Heart left ventricle (tissue), 16 donors: ENCODE measurements around the gene STRN3. TPM values are rescaled to one million over a fixed set of nuclear protein-coding genes. Genes with fewer than 3 reads are reported as not detected.
"Not testable (repeated sequence)": the region's sequence is repeated elsewhere in the genome, so short reads cannot be mapped to it uniquely, and the experiment has no call there.

Experiments used
- ATAC-seq, 4 donors: fragments of 200-7000 bp; cut with Tn5 transposase; one replicate each; pipeline ENCODE4 v1.9.1; 2020 to 2022; ENCODE audit warnings: moderate library complexity in 4 of 4, mild to moderate bottlenecking in 3 of 4, moderate number of reproducible peaks in 1 of 4
- DNase-seq, 5 donors: peaks; one replicate each; pipeline ENCODE4 v3.0.0-alpha.2; 2020
- H3K27ac ChIP-seq, 12 donors: fragments of 200-600 bp; sonication (generic) in 4 of 12; one replicate each; pipeline versions ENCODE4 v1.5.0 to v1.8.0; 2016 to 2022; ENCODE audit warnings: mild to moderate bottlenecking in 2 of 12
- H3K27me3 ChIP-seq, 9 donors: fragments of 200-600 bp; sonication (generic) in 2 of 9; one replicate each; pipeline versions ENCODE4 v1.5.1 to v1.8.0; 2016 to 2022; ENCODE audit warnings: mild to moderate bottlenecking in 3 of 9
- H3K36me3 ChIP-seq, 9 donors: fragments of 200-600 bp; sonication (generic) in 2 of 9; one replicate each; pipeline versions ENCODE4 v1.5.0 to v1.8.0; 2018 to 2022; ENCODE audit warnings: mild to moderate bottlenecking in 2 of 9
- H3K4me1 ChIP-seq, 12 donors: fragments of 200-600 bp; sonication (generic) in 4 of 12; one replicate each; pipeline versions ENCODE4 v1.5.0 to v1.8.0; 2016 to 2022; ENCODE audit warnings: mild to moderate bottlenecking in 3 of 12
- H3K4me3 ChIP-seq, 12 donors: fragments of 200-600 bp; sonication (generic) in 4 of 12; one replicate each; pipeline versions ENCODE4 v1.5.0 to v1.8.0; 2017 to 2022; ENCODE audit warnings: mild to moderate bottlenecking in 9 of 12, moderate library complexity in 4 of 12
- H3K9me3 ChIP-seq, 12 donors: fragments of 200-600 bp; sonication (generic) in 4 of 12; one replicate each; pipeline versions ENCODE4 v1.5.0 to v1.8.0; 2016 to 2022; ENCODE audit warnings: mild to moderate bottlenecking in 1 of 12
- POLR2A ChIP-seq, 2 donors: fragments of 450-650 bp; IDR thresholded peaks; one replicate each; pipeline ENCODE4 v1.6.1; 2017; ENCODE audit warnings: antibody characterized with exemption in 2 of 2, mild to moderate bottlenecking in 2 of 2, moderate library complexity in 2 of 2
- WGBS, 4 donors: extraction: QIAGEN DNeasy Blood & Tissue Kit in 2 of 4; methylation state at CpG; one replicate each; pipeline versions ENCODE4 v1.1.5 to v1.1.7; 2013 to 2018; 5-methylcytosine and 5-hydroxymethylcytosine counted together
- intact Hi-C, 10 donors: fragments of 100-400 bp; cut with DNase I; formaldehyde crosslinking; loops; one replicate each; pipeline versions ENCODE4 v1.11.1 to v1.14.2; 2022
- polyA plus RNA-seq, 2 donors: library from polyadenylated mRNA; stranded (reverse); fragments of 200-250 nt; gene quantifications; one replicate each; pipeline ENCODE4 v1.2.3, GENCODE V29; 2013
- total RNA-seq, 9 donors: library from RNA; depleted of rRNA in 2 of 9; stranded (reverse); fragments of >200 nt in 2 of 9; fragmentation: NEBNext Ultra II Directional in 3 of 9; extraction: Animal tissue kit (Norgen Biotek cat#: 25700) in 3 of 9; gene quantifications; one replicate each; pipeline versions ENCODE4 v1.1.0 to v1.2.4, GENCODE V29; 2016 to 2023
- TF ChIP-seq, protein P1 (sequence below), 12 donors: fragments of 200-600 bp; sonication (generic) in 4 of 12; IDR thresholded peaks; one replicate each; pipeline versions ENCODE4 v1.5.0 to v1.8.0; 2018 to 2022; ENCODE audit warnings: antibody characterized with exemption in 12 of 12, mild to moderate bottlenecking in 5 of 12
- donor health status: ischemic (EF 13 %, LVEDD 7.1; RV severe dilation, severe dysfunction).
- donor health status: healthy with polysubstance abuse.
- donor health status: DM: no; HTN: yes; CAD: no.
- donor health status: DM: no; HTN: no; CAD: no.
- donor health status: ischemic (EF 25% LVEDD 6.9; RV normal size, moderate dysfunction).
- donor health status: ischemic (EF 25% LVEDD 5.7; RV mildly dilated, moderate dysfunction).
- donor health status: healthy.
- donor health status: DM: yes; HTN: yes; CAD: no.
- donor health status: ischemic (EF 35%, LVEDD 5.7; RV mildly dilated, moderate dysfunction).
- donor health status: nonischemic (EF 11% LVEDD 7.7; RV severe dilation, severe dysfunction).
- donor health status: DM: yes; HTN: yes; CAD: no.
- donor health status: PGD.
- donor health status: ischemic (EF 29% LVEDD 5.4; RV normal size, mild dysfunction).
- donor health status: nonischemic (EF 23%, LVEDD 6.1; RV moderate dilation, normal function).

The STRN3 gene
- total and polyA plus RNA-seq, 11 donors: 11.0 to 60.3 (median 44.4) TPM

DNA sequence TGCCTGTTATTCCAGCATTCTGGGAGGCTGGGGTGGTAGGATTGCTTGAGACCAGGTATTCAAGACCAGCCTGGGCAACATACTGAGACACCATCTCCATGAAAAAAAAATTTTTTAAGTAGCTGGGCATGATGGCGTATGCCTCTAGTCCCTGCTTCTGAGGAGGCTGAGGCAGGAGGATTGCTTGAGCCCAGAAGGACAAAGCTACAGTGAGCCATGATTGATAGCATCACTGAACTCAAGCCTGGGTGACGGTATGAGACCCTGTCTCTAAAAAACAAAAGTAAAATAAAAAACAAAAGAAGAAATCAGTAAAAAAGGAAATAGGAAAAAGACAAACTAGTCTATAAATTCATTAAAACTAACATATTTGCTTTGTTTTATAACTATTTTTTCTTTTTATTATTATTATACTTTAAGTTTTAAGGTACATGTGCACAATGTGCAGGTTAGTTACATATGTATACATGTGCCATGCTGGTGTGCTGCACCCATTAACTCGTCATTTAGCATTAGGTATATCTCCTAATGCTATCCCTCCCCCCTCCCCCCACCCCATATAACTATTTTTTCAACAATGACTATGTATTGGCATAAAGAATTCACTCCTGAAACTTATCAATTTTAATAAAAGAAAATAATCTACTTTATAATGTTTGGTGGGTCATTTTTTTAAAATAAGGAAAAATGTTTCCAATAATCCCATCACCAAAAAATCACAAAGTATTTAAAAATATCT lies 16.2 kb downstream of the STRN3 start:
- H3K36me3 ChIP-seq: peaks cover 0 to 32% (median 19%) of the 10 kb centered on the region in 9 donors
- intact Hi-C loops: no loop called here
- DNase-seq (no peak), ATAC-seq (no peak)
- H3K4me1 ChIP-seq: peaks cover 0 to 6% (median 0%) of the 10 kb centered on the region in 12 donors
- TF ChIP-seq POLR2A (IDR thresholded peaks at IDR 0.05): no peak
- TF ChIP-seq, protein P1, sequence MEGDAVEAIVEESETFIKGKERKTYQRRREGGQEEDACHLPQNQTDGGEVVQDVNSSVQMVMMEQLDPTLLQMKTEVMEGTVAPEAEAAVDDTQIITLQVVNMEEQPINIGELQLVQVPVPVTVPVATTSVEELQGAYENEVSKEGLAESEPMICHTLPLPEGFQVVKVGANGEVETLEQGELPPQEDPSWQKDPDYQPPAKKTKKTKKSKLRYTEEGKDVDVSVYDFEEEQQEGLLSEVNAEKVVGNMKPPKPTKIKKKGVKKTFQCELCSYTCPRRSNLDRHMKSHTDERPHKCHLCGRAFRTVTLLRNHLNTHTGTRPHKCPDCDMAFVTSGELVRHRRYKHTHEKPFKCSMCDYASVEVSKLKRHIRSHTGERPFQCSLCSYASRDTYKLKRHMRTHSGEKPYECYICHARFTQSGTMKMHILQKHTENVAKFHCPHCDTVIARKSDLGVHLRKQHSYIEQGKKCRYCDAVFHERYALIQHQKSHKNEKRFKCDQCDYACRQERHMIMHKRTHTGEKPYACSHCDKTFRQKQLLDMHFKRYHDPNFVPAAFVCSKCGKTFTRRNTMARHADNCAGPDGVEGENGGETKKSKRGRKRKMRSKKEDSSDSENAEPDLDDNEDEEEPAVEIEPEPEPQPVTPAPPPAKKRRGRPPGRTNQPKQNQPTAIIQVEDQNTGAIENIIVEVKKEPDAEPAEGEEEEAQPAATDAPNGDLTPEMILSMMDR (IDR thresholded peaks at IDR 0.05): no peak
- H3K27me3 ChIP-seq: no peaks in the 10 kb centered on the region
- 88 to 98% (median 94%) methylated on average over 3 of the region's 3 CpGs for WGBS, 4 donors
- no peaks in the 10 kb centered on the region for H3K9me3 ChIP-seq
- no peak overlapping the region for H3K27ac ChIP-seq
- no peak overlapping the region for H3K4me3 ChIP-seq

DNA sequence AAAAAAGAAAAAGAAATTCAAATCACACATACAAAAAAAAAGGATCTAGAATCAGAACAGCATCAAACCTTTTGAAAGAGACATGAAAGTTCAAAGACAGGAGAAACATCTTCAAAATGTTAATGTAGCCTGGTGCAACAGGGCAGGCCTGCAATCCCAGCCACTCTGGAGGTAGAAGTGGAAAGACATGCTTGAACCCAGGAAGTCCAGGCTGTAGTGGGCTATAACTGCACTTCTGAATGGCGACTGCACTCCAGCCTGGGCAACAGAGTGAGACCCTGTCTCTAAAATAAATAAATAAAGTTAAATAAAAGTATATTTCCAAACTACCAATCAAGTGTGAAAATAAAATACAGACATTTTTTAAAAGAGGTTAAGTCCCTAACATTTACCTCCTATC lies 19.5 kb downstream of the STRN3 start:
- Histone ChIP-seq H3K4me1 (peaks cover 0 to 6% (median 0%) of the 10 kb centered on the region in 12 donors), H3K27ac (no peak overlapping the region), H3K27me3 (no peaks in the 10 kb centered on the region), H3K4me3 (no peak overlapping the region), H3K9me3 (no peaks in the 10 kb centered on the region), H3K36me3 (peaks cover 0 to 43% (median 22%) of the 10 kb centered on the region in 9 donors)
- WGBS, 4 donors: 94 to 100% (median 97%) methylated on average over 1 of the region's 1 CpG
- intact Hi-C loops: no loop called here
- TF ChIP-seq POLR2A (IDR thresholded peaks at IDR 0.05): no peak
- TF ChIP-seq, protein P1 (IDR thresholded peaks at IDR 0.05): no peak
- no peak for ATAC-seq
- DNase-seq: no peak

DNA sequence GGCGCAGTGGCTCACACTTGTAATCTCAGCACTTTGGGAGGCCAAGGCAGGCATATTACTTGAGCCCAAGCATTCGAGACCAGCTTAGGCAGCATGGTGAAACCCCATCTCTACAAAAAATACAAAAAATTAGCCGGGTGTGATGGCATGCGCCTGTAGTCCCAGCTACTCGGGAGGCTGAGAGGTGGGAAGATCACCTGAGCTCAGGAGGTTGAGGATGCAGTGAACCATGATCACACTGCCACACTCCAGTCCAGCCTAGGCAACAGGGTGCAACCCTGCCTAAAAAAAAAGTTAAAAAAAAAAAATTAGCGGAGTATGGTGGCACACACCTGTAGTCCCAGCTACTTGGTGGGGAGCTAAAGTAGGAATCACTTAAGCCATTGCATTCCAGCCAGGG lies 22.2 kb downstream of the STRN3 start:
- peaks cover 0 to 16% (median 2%) of the 10 kb centered on the region in 12 donors for H3K4me1 ChIP-seq
- intact Hi-C loops, DNase-seq, H3K27me3 ChIP-seq, H3K9me3 ChIP-seq, H3K4me3 ChIP-seq, H3K27ac ChIP-seq, ATAC-seq: not testable (repeated sequence)
- 96 to 97% (median 96%) methylated on average over 6 of the region's 6 CpGs for WGBS, 4 donors
- H3K36me3 ChIP-seq: peaks cover 0 to 43% (median 16%) of the 10 kb centered on the region in 9 donors

DNA sequence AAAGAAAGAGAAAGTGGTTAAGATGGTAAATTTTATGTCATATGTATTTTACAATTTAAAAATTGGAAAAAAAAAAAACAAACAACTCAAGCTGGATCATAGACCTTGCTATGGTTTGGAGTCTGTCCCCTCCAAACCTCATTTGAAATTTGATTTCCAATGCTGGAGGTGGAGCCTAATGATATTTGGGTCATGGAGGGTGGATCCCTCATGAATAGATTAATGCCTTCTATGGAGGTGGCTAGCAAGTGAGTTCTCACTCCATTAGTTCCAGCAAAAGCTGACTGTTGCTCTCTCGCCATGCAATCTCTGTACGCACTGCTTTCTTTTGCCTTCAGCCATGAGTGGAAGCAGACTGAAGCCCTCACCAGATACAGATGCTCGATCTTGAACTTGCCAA lies 22.9 kb downstream of the STRN3 start:
- peaks cover 0 to 16% (median 2%) of the 10 kb centered on the region in 12 donors for H3K4me1 ChIP-seq
- intact Hi-C loops: no loop called here
- ATAC-seq: no peak
- H3K9me3 ChIP-seq: peaks cover 0 to 16% (median 7%) of the 10 kb centered on the region in 12 donors
- TF ChIP-seq POLR2A (IDR thresholded peaks at IDR 0.05): no peak
- TF ChIP-seq, protein P1 (IDR thresholded peaks at IDR 0.05): no peak
- no peak overlapping the region for H3K4me3 ChIP-seq
- no peaks in the 10 kb centered on the region for H3K27me3 ChIP-seq
- H3K27ac ChIP-seq: no peak overlapping the region
- 92 to 97% (median 95%) methylated on average over 3 of the region's 3 CpGs for WGBS, 4 donors
- no peak for DNase-seq
- peaks cover 0 to 48% (median 16%) of the 10 kb centered on the region in 9 donors for H3K36me3 ChIP-seq
